K562 (cell line): ENCODE results near the gene SEMA6B. TPM values are rescaled to one million over a fixed set of nuclear protein-coding genes. Genes with fewer than 3 reads are reported as not detected.

Source experiments
- CSDE1 ChIP-seq, 2 experiments: fragments of 450-650 bp; IDR thresholded peaks; 2 replicates each; pipeline ENCODE4 v1.6.1; 2016; ENCODE audit warnings: mild to moderate bottlenecking in 1 of 2
- HCFC1 ChIP-seq: IDR thresholded peaks from 2 replicates; pipeline ENCODE4 v1.6.1; 2012; ENCODE audit warnings: low read depth, low read length, improper control_type of control experiment
- HES1 ChIP-seq: fragments of 450-650 bp; IDR thresholded peaks from 2 replicates; pipeline ENCODE4 v1.6.1; 2016; ENCODE audit warnings: low read depth, mild to moderate bottlenecking, moderate library complexity
- LEF1 ChIP-seq: fragments of 450-650 bp; IDR thresholded peaks from 2 replicates; pipeline ENCODE4 v1.6.1; 2016; ENCODE audit warnings: mild to moderate bottlenecking
- RBM14 ChIP-seq: fragments of 200-400 bp; formaldehyde crosslinking; IDR thresholded peaks from 2 replicates; pipeline ENCODE4 v1.6.1; 2018; ENCODE audit warnings: low read depth, mild to moderate bottlenecking, low read length, moderate library complexity, borderline replicate concordance; ENCODE audit not compliant: insufficient read depth
- RREB1 ChIP-seq: fragments of 250-450 bp; sonication (Bioruptor Pico); IDR thresholded peaks from 2 replicates; pipeline ENCODE4 v1.4.0; 2020
- SIRT6 ChIP-seq: IDR thresholded peaks from one replicate; pipeline ENCODE4 v1.6.1; 2012; ENCODE audit warnings: low read depth, mild to moderate bottlenecking, control low read depth, inconsistent platforms, low read length, moderate library complexity
- SLC30A9 ChIP-seq: fragments of 250-450 bp; sonication (Bioruptor Pico); IDR thresholded peaks from 2 replicates; pipeline ENCODE4 v1.8.0; 2022; ENCODE audit warnings: mild to moderate bottlenecking, moderate library complexity
- SUPT5H ChIP-seq: fragments of 450-650 bp; IDR thresholded peaks from 2 replicates; pipeline ENCODE4 v1.6.1; 2016
- TRIM25 ChIP-seq: fragments of 450-650 bp; IDR thresholded peaks from 2 replicates; pipeline ENCODE4 v1.7.0; 2016; ENCODE audit warnings: borderline replicate concordance
- ZBTB43 ChIP-seq: sonication (generic); formaldehyde crosslinking; IDR thresholded peaks from 2 replicates; pipeline ENCODE4 v1.8.0; 2023; ENCODE audit warnings: mild to moderate bottlenecking, missing genetic modification reagents
- ZNF449 ChIP-seq: fragments of 250-450 bp; sonication (Bioruptor Pico); IDR thresholded peaks from 2 replicates; pipeline ENCODE4 v1.8.0; 2022; ENCODE audit warnings: moderate library complexity, mild to moderate bottlenecking, inconsistent platforms
- ZNF586 ChIP-seq: fragments of 450-650 bp; formaldehyde crosslinking; conservative IDR thresholded peaks from 2 replicates; pipeline ENCODE4 v1.4.0; 2020; ENCODE audit warnings: mild to moderate bottlenecking, moderate library complexity
- polyA plus RNA-seq, 8 experiments: library from polyadenylated mRNA; depleted of rRNA in 4 of 8; stranded (reverse) in 5 of 8; unstranded in 3 of 8; fragments of >200 nt; fragmentation: Nextera tagmentation in 2 of 8; fragmentation: Illumina TruSeq in 1 of 8; extraction: Ambion mirVana in 2 of 8; extraction: Trizol in 1 of 8; gene quantifications; 2 replicates each; pipeline versions ENCODE4 v1.2.1 to v1.2.3, GENCODE V29; 2011 to 2014; ENCODE audit warnings: inconsistent platforms in 1 of 8, missing spikeins in 1 of 8
- total RNA-seq, 7 experiments: library from RNA; depleted of rRNA in 6 of 7; stranded (reverse); fragments of >200 nt in 6 of 7; fragmentation: Illumina TruSeq in 2 of 7; extraction: Trizol in 2 of 7; gene quantifications; 2 replicates each; pipeline versions ENCODE4 v1.2.1 to v1.2.3, GENCODE V29; 2011 to 2021; ENCODE audit warnings: low replicate concordance in 1 of 7

Gene SEMA6B
- total and polyA plus RNA-seq, 9 of the 15 experiments (the other 6 are each of a cell fraction or from before 2014, with no cell fraction given) = 0.65 to 4.6 (median 2.5) TPM; not detected in 2

GRCh38 chr19:4567584-4568071 lies 8.1 kb upstream of the SEMA6B start (continued):
- no peak for TF ChIP-seq RBM14
- TF ChIP-seq HES1 = no peak
- peak; percentile 29; the same call in 1 of the 2 replicates for TF ChIP-seq HCFC1
- TF ChIP-seq TRIM25 = no peak
- no peak for TF ChIP-seq SLC30A9 (CRISPR knock-in tag)
- TF ChIP-seq SUPT5H = no peak
- no peak for TF ChIP-seq CSDE1 (IDR thresholded peaks at IDR 0.05)
- TF ChIP-seq LEF1 = no peak
- no peak for TF ChIP-seq ZBTB43 (CRISPR knock-in tag)
- TF ChIP-seq ZNF586 (CRISPR knock-in tag) = no peak
- no peak for TF ChIP-seq ZNF449 (CRISPR knock-in tag)
- no peak for TF ChIP-seq RREB1 (CRISPR knock-in tag)
- no peak for TF ChIP-seq SIRT6
